Fibroblast of upper back skin (primary cell): ENCODE measurements around the gene RAB3IL1.

Experiments used
- DNase-seq: peaks from one replicate; pipeline ENCODE4 v3.0.0-alpha.2; 2013

RAB3IL1 gene

GRCh38 chr11:61918251-61918937 lies 1.0 kb upstream of the RAB3IL1 start:
- no peak for DNase-seq

GRCh38 chr11:61916737-61917333 lies 531 bp downstream of the RAB3IL1 start:
- DNase-seq = no peak

GRCh38 chr11:61914471-61915171 lies 2.7 kb downstream of the RAB3IL1 start:
- DNase-seq = no peak

GRCh38 chr11:61913699-61914395 lies 3.5 kb downstream of the RAB3IL1 start:
- DNase-seq = no peak

GRCh38 chr11:61912991-61913698 lies 4.2 kb downstream of the RAB3IL1 start:
- DNase-seq = no peak

- DNase-seq = no peak
Measured at GRCh38 chr11:61912530-61912898, 4.9 kb downstream of the RAB3IL1 start.

- no peak for DNase-seq
Measured at GRCh38 chr11:61911701-61912529, 5.5 kb downstream of the RAB3IL1 start.

GRCh38 chr11:61911128-61911700 lies 6.2 kb downstream of the RAB3IL1 start:
- no peak for DNase-seq

- no peak for DNase-seq
Measured at GRCh38 chr11:61910187-61911127, 6.9 kb downstream of the RAB3IL1 start.

- peak; percentile 28 for DNase-seq
Measured at GRCh38 chr11:61908730-61909316, 8.5 kb downstream of the RAB3IL1 start.

- DNase-seq = no peak
Measured at GRCh38 chr11:61907871-61908729, 9.3 kb downstream of the RAB3IL1 start.

GRCh38 chr11:61907282-61907681 lies 10.1 kb downstream of the RAB3IL1 start:
- DNase-seq = no peak

GRCh38 chr11:61906522-61906909 lies 10.8 kb downstream of the RAB3IL1 start:
- no peak for DNase-seq

- no peak for DNase-seq
Measured at GRCh38 chr11:61905801-61906521, 11.4 kb downstream of the RAB3IL1 start.

- no peak for DNase-seq
Measured at GRCh38 chr11:61905067-61905696, 12.2 kb downstream of the RAB3IL1 start.

- DNase-seq = no peak
Measured at GRCh38 chr11:61904539-61905048, 12.8 kb downstream of the RAB3IL1 start.

GRCh38 chr11:61903845-61904244 lies 13.5 kb downstream of the RAB3IL1 start:
- no peak for DNase-seq

GRCh38 chr11:61902313-61902712 lies 15.1 kb downstream of the RAB3IL1 start:
- DNase-seq = no peak
